HL-60 (cell line): ENCODE measurements around the gene SEPTIN10.

Source experiments
- DNase-seq, 2 experiments: peaks; one replicate each; pipeline ENCODE4 v3.0.0-alpha.2; 2010 to 2020; ENCODE audit warnings: low read depth in 1 of 2, low spot score in 1 of 2
- H3K27ac ChIP-seq: fragments of 250-450 bp; sonication (Bioruptor Pico); replicated peaks from 2 replicates; pipeline ENCODE4 v1.5.1; 2020; ENCODE audit warnings: mild to moderate bottlenecking, moderate library complexity
- H3K27me3 ChIP-seq: fragments of 250-450 bp; sonication (Bioruptor Pico); 2 replicates; pipeline ENCODE4 v1.5.1; 2021; ENCODE audit warnings: mild to moderate bottlenecking, moderate library complexity; ENCODE audit not compliant: insufficient read depth, poor library complexity, severe bottlenecking
- H3K4me3 ChIP-seq: replicated peaks from 2 replicates; pipeline ENCODE4 v1.5.1; 2011; ENCODE audit warnings: mild to moderate bottlenecking, control low read depth, low read length; ENCODE audit not compliant: insufficient read depth
- CTCF ChIP-seq: IDR thresholded peaks from one replicate; pipeline ENCODE4 v1.5.1; 2011; ENCODE audit warnings: low read length, control low read depth, inconsistent platforms; ENCODE audit not compliant: insufficient read depth
- GABPA ChIP-seq: IDR thresholded peaks from 2 replicates; pipeline ENCODE4 v1.6.1; 2012; ENCODE audit warnings: low read depth
- POLR2AphosphoS5 ChIP-seq: IDR thresholded peaks from 2 replicates; pipeline ENCODE4 v1.6.1; 2012; ENCODE audit warnings: low read depth
- REST ChIP-seq: IDR thresholded peaks from 2 replicates; pipeline ENCODE4 v1.6.1; 2012; ENCODE audit warnings: low read depth; ENCODE audit not compliant: insufficient replicate concordance
- SPI1 ChIP-seq: IDR thresholded peaks from 2 replicates; pipeline ENCODE4 v1.6.1; 2012; ENCODE audit warnings: low read depth, mild to moderate bottlenecking, borderline replicate concordance

The SEPTIN10 gene

GRCh38 chr2:109493176-109493935, 120.4 kb downstream of the SEPTIN10 start:
- DNase-seq = no peak
- no peak overlapping the region for H3K4me3 ChIP-seq
- TF ChIP-seq POLR2AphosphoS5 = no peak
- no peak for TF ChIP-seq REST
- no peak for TF ChIP-seq CTCF
- no peak for TF ChIP-seq GABPA
- TF ChIP-seq SPI1 = no peak

More at GRCh38 chr2:109493176-109493935, 120.4 kb downstream of the SEPTIN10 start:
- Histone ChIP-seq H3K27me3 (no peaks in the 10 kb centered on the region), H3K27ac (no peak overlapping the region)
